Neural progenitor cell (in vitro differentiated cells): Measurements from ENCODE around the gene MAST2. TPM values are rescaled to one million over a fixed set of nuclear protein-coding genes. Genes with fewer than 3 reads are reported as not detected.

Experiments
- DNase-seq: peaks from one replicate; pipeline ENCODE4 v3.0.0-alpha.2; 2016; ENCODE audit warnings: low spot score
- H2AFZ ChIP-seq: fragments of 200-600 bp; sonication (generic); replicated peaks from 2 replicates; pipeline ENCODE4 v1.6.1; 2016; ENCODE audit warnings: antibody characterized with exemption
- H3F3A ChIP-seq: fragments of 200-600 bp; sonication (generic); 2 replicates; pipeline ENCODE4 v1.6.1; 2016; ENCODE audit warnings: antibody characterized with exemption, low read depth
- H3K27ac ChIP-seq: fragments of 200-600 bp; sonication (generic); 2 replicates; pipeline ENCODE4 v1.5.1; 2016; ENCODE audit warnings: mild to moderate bottlenecking
- H3K27me3 ChIP-seq: fragments of 200-600 bp; sonication (generic); 2 replicates; pipeline ENCODE4 v1.6.1; 2016; ENCODE audit warnings: mild to moderate bottlenecking, moderate library complexity
- H3K36me3 ChIP-seq: fragments of 200-600 bp; sonication (generic); 2 replicates; pipeline ENCODE4 v1.5.1; 2016
- H3K4me1 ChIP-seq: fragments of 200-600 bp; sonication (generic); 2 replicates; pipeline ENCODE4 v1.6.1; 2016; ENCODE audit warnings: mixed run types
- H3K4me2 ChIP-seq: fragments of 200-600 bp; sonication (generic); 2 replicates; pipeline ENCODE4 v1.6.1; 2016
- H3K4me3 ChIP-seq: fragments of 200-600 bp; sonication (generic); 2 replicates; pipeline ENCODE4 v1.5.1; 2016
- H3K79me2 ChIP-seq: fragments of 200-600 bp; sonication (generic); 2 replicates; pipeline ENCODE4 v1.6.1; 2016; ENCODE audit warnings: low read depth
- H3K9ac ChIP-seq: fragments of 200-600 bp; sonication (generic); 2 replicates; pipeline ENCODE4 v1.6.1; 2016
- H3K9me3 ChIP-seq: fragments of 200-600 bp; sonication (generic); 2 replicates; pipeline ENCODE4 v1.5.1; 2016; ENCODE audit warnings: low read depth
- H4K20me1 ChIP-seq: fragments of 200-600 bp; sonication (generic); 2 replicates; pipeline ENCODE4 v1.6.1; 2016; ENCODE audit warnings: low read depth
- H3K27ac Mint-ChIP-seq: 3 replicates; pipeline ENCODE4 v1.8.0; 2021; ENCODE audit warnings: mixed read lengths
- H3K27me3 Mint-ChIP-seq: 2 replicates; pipeline ENCODE4 v1.8.0; 2022; ENCODE audit warnings: low read depth, mild to moderate bottlenecking, inconsistent platforms, moderate library complexity, mixed read lengths; ENCODE audit not compliant: insufficient read depth
- H3K36me3 Mint-ChIP-seq: 3 replicates; pipeline ENCODE4 v1.8.0; 2021; ENCODE audit warnings: mixed read lengths
- H3K4me1 Mint-ChIP-seq: 3 replicates; pipeline ENCODE4 v1.8.0; 2021; ENCODE audit warnings: mixed read lengths
- H3K4me3 Mint-ChIP-seq: 3 replicates; pipeline ENCODE4 v1.8.0; 2021; ENCODE audit warnings: mild to moderate bottlenecking, moderate library complexity, mixed read lengths
- H3K9me3 Mint-ChIP-seq: 3 replicates; pipeline ENCODE4 v1.8.0; 2020; ENCODE audit warnings: mixed read lengths
- EZH2 ChIP-seq: fragments of 200-600 bp; sonication (generic); IDR thresholded peaks from 2 replicates; pipeline ENCODE4 v1.6.1; 2017; ENCODE audit warnings: antibody characterized with exemption, mild to moderate bottlenecking, moderate library complexity
- EZH2phosphoT487 ChIP-seq: fragments of 200-600 bp; sonication (generic); IDR thresholded peaks from 2 replicates; pipeline ENCODE4 v1.6.1; 2017; ENCODE audit warnings: antibody characterized with exemption
- total RNA-seq: library from RNA; depleted of rRNA; stranded (reverse); fragments of >200 nt; gene quantifications from 2 replicates; pipeline ENCODE4 v1.2.3, GENCODE V29; 2015; ENCODE audit warnings: low replicate concordance
- TF ChIP-seq, protein P1 (sequence below): fragments of 200-600 bp; sonication (generic); IDR thresholded peaks from 2 replicates; pipeline ENCODE4 v1.5.1; 2017; ENCODE audit warnings: antibody characterized with exemption, mild to moderate bottlenecking

The MAST2 gene
- total RNA-seq, 1 donor from 2014 or later = 5.5 TPM

DNA sequence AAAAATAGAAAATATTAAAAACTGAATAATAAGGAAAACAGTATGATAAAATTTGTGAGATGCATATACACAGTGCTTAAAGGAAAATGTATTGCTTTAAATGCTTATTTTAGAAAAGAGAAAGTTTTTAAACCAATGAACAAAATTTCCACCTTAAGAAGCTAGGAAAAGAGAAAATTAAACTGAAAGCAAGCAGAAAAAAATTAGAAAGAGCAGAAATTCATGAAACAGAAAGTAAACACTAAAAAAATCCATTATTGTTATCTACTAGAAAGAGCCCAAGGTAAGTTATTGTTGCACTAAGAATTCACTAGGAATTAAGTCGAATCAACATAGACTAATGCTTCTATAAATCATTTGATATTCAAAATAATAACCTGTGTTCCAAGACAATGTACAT is 261.3 kb downstream of the MAST2 start:
- H3K27me3 ChIP-seq = no peaks in the 10 kb centered on the region
- Mint-ChIP-seq H3K27me3 (no peaks in the 10 kb centered on the region), H3K27ac (no peak overlapping the region), H3K9me3 (no peaks in the 10 kb centered on the region), H3K4me1 (no peaks in the 10 kb centered on the region), H3K36me3 (peaks cover 28% of the 10 kb centered on the region), H3K4me3 (no peak overlapping the region)
- peaks cover 6% of the 10 kb centered on the region for H3F3A ChIP-seq
- peaks cover 48% of the 10 kb centered on the region for H3K36me3 ChIP-seq
- no peak overlapping the region for H3K4me2 ChIP-seq
- H3K9me3 ChIP-seq = no peaks in the 10 kb centered on the region
- H3K4me3 ChIP-seq = no peak overlapping the region
- no peak for DNase-seq
- no peak for TF ChIP-seq EZH2
- no peak for TF ChIP-seq EZH2phosphoT487
- TF ChIP-seq, protein P1, sequence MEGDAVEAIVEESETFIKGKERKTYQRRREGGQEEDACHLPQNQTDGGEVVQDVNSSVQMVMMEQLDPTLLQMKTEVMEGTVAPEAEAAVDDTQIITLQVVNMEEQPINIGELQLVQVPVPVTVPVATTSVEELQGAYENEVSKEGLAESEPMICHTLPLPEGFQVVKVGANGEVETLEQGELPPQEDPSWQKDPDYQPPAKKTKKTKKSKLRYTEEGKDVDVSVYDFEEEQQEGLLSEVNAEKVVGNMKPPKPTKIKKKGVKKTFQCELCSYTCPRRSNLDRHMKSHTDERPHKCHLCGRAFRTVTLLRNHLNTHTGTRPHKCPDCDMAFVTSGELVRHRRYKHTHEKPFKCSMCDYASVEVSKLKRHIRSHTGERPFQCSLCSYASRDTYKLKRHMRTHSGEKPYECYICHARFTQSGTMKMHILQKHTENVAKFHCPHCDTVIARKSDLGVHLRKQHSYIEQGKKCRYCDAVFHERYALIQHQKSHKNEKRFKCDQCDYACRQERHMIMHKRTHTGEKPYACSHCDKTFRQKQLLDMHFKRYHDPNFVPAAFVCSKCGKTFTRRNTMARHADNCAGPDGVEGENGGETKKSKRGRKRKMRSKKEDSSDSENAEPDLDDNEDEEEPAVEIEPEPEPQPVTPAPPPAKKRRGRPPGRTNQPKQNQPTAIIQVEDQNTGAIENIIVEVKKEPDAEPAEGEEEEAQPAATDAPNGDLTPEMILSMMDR = no peak
- H3K79me2 ChIP-seq = peaks cover 28% of the 10 kb centered on the region
- H4K20me1 ChIP-seq = peaks cover 54% of the 10 kb centered on the region
- H3K9ac ChIP-seq = no peak overlapping the region
- H3K4me1 ChIP-seq = no peaks in the 10 kb centered on the region
- H2AFZ ChIP-seq = no peak overlapping the region
- H3K27ac ChIP-seq = no peak overlapping the region

- Histone ChIP-seq H2AFZ (no peak overlapping the region), H3K4me1 (no peaks in the 10 kb centered on the region), H3K9ac (no peak overlapping the region), H3K9me3 (no peaks in the 10 kb centered on the region), H3K4me3 (no peak overlapping the region), H3K36me3 (peaks cover 41% of the 10 kb centered on the region), H3K27ac (no peak overlapping the region), H3F3A (peaks cover 13% of the 10 kb centered on the region), H3K27me3 (no peaks in the 10 kb centered on the region), H4K20me1 (peaks cover 61% of the 10 kb centered on the region), H3K79me2 (peaks cover 34% of the 10 kb centered on the region), H3K4me2 (no peak overlapping the region)
- Mint-ChIP-seq H3K36me3 (peaks cover 27% of the 10 kb centered on the region), H3K4me3 (no peak overlapping the region), H3K4me1 (no peaks in the 10 kb centered on the region), H3K27me3 (no peaks in the 10 kb centered on the region), H3K27ac (no peak overlapping the region), H3K9me3 (no peaks in the 10 kb centered on the region)
- DNase-seq = no peak
- TF ChIP-seq, protein P1 = no peak
- TF ChIP-seq EZH2phosphoT487 (no peak), EZH2 (no peak)
Observed at GRCh38 chr1:46065405-46065804, 262.0 kb downstream of the MAST2 start.

DNA sequence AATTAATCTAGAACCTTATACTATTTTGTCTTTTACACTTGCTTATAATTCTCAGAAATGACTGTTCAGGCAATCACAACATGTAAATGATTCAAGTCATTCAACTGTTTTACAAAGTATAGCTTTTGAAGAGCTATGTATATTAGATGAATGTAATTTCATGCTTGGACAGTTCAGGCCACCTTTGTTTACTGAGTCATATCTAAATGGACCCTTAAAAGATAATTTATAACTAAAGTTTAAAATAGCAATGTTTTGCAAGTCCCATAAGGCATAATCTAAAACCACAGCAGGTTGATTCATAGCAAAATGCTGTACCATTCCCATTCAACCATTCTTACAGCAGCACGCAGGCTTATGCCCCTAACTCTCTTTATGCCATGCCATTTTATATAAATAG is 264.2 kb downstream of the MAST2 start:
- peaks cover 34% of the 10 kb centered on the region for H3K36me3 ChIP-seq
- TF ChIP-seq EZH2phosphoT487 = no peak

DNA sequence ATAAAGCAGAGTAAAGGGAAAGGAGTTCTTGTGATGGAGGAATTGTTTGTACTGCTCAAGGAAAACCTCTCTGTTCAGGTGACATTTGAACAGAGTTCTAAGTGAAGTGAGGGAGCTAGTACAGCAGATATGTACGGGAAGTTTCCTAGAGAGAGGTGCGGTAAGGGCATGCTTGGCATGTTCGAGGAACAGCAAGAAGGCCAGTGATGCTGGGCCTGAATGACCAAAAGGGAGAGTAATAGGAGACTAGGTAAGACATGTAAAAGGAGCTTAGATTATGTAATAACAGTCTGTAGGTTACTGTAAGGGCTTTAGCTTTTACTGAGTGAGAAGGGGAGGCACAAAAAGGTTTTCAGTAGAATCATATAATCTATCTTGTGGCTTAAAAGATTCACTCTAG is 265.1 kb downstream of the MAST2 start:
- Histone ChIP-seq H3K9ac (no peak overlapping the region), H3K4me2 (no peak overlapping the region), H4K20me1 (peaks cover 86% of the 10 kb centered on the region), H3K4me1 (no peaks in the 10 kb centered on the region), H3K4me3 (no peak overlapping the region), H3K36me3 (peaks cover 34% of the 10 kb centered on the region), H3K79me2 (peaks cover 35% of the 10 kb centered on the region), H2AFZ (no peak overlapping the region), H3K9me3 (no peaks in the 10 kb centered on the region), H3K27ac (no peak overlapping the region), H3F3A (peaks cover 19% of the 10 kb centered on the region), H3K27me3 (no peaks in the 10 kb centered on the region)
- Mint-ChIP-seq H3K4me1 (peaks cover 2% of the 10 kb centered on the region), H3K9me3 (no peaks in the 10 kb centered on the region), H3K36me3 (peaks cover 19% of the 10 kb centered on the region), H3K27me3 (no peaks in the 10 kb centered on the region), H3K27ac (no peak overlapping the region), H3K4me3 (no peak overlapping the region)
- TF ChIP-seq, protein P1 = no peak
- no peak for TF ChIP-seq EZH2phosphoT487
- TF ChIP-seq EZH2 = no peak
- DNase-seq = no peak

More for the DNA sequence above, 264.2 kb downstream of the MAST2 start:
- Mint-ChIP-seq H3K4me3 (no peak overlapping the region), H3K36me3 (peaks cover 19% of the 10 kb centered on the region), H3K4me1 (no peaks in the 10 kb centered on the region), H3K27ac (no peak overlapping the region), H3K9me3 (no peaks in the 10 kb centered on the region), H3K27me3 (no peaks in the 10 kb centered on the region)
- H3K9me3 ChIP-seq = no peaks in the 10 kb centered on the region
- no peak overlapping the region for H3K27ac ChIP-seq
- peaks cover 35% of the 10 kb centered on the region for H3K79me2 ChIP-seq
- peaks cover 77% of the 10 kb centered on the region for H4K20me1 ChIP-seq
- no peak overlapping the region for H3K9ac ChIP-seq
- H2AFZ ChIP-seq = no peak overlapping the region
- DNase-seq = no peak
- no peak overlapping the region for H3K4me2 ChIP-seq
- H3K4me1 ChIP-seq = no peaks in the 10 kb centered on the region
- peaks cover 19% of the 10 kb centered on the region for H3F3A ChIP-seq
- no peaks in the 10 kb centered on the region for H3K27me3 ChIP-seq
- no peak overlapping the region for H3K4me3 ChIP-seq
